ENCODE results near the gene UFSP1. TPM values are rescaled to one million over a fixed set of nuclear protein-coding genes. Genes with fewer than 3 reads are reported as not detected.

UFSP1 gene
- total RNA-seq, 1 donor from 2014 or later = 3.5 TPM

DNA sequence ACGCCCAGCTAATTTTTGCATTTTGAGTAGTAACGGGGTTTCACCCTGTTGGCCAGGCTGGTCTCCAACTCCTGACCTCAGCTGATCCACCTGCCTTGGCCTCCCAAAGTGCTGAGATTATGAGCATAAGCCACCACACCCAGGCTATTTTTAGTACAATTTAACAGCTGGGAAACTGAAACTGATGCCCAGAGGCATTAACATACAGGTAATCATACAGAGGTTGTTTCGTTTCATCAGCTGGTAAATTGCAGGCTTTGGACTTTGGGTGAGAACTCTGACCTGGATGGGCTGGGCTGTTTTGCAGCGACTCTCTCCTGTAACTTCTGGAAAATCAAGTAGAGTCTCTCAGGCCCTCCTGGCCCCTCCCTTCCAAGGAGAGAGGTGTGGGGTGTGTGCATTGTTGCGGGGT is 12.4 kb upstream of the UFSP1 start:
- no peaks in the 10 kb centered on the region for H3K36me3 Mint-ChIP-seq (ENCODE audit: insufficient read depth)
- no peak for DNase-seq (ENCODE audit: low spot score, unreplicated experiment)
- TF ChIP-seq, protein P1, sequence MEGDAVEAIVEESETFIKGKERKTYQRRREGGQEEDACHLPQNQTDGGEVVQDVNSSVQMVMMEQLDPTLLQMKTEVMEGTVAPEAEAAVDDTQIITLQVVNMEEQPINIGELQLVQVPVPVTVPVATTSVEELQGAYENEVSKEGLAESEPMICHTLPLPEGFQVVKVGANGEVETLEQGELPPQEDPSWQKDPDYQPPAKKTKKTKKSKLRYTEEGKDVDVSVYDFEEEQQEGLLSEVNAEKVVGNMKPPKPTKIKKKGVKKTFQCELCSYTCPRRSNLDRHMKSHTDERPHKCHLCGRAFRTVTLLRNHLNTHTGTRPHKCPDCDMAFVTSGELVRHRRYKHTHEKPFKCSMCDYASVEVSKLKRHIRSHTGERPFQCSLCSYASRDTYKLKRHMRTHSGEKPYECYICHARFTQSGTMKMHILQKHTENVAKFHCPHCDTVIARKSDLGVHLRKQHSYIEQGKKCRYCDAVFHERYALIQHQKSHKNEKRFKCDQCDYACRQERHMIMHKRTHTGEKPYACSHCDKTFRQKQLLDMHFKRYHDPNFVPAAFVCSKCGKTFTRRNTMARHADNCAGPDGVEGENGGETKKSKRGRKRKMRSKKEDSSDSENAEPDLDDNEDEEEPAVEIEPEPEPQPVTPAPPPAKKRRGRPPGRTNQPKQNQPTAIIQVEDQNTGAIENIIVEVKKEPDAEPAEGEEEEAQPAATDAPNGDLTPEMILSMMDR (IDR thresholded peaks at IDR 0.05; ENCODE audit: unreplicated experiment) = no peak
- H3K27me3 Mint-ChIP-seq = peaks cover 20% of the 10 kb centered on the region
- no peak overlapping the region for H3K4me3 Mint-ChIP-seq (ENCODE audit: low read depth)
- no peaks in the 10 kb centered on the region for H3K9me3 Mint-ChIP-seq (ENCODE audit: low read depth)
- peaks cover 2% of the 10 kb centered on the region for H3K4me1 Mint-ChIP-seq (ENCODE audit: low read depth)
- no peak overlapping the region for H3K27ac Mint-ChIP-seq

DNA sequence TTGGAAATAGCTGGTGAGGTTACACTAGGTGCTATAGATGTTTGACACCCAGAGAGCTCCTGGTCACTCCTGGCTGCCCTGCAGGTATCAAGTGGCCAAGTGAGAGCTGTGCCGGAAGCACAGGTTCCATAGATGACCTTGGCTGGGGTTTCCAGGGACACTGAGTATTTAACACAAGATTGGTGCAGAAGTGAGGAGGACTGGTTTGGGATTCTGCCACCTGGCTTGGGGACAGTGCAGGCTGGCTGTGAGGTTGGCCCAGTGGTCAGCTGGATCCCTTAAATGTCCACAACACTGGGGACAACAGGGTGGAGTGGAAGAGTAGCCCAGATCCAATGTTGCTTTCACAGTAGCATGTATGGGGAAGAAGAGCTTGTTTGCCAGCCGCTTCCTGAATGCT is 11.5 kb upstream of the UFSP1 start:
- Mint-ChIP-seq H3K4me3 (ENCODE audit: low read depth) (no peak overlapping the region), H3K36me3 (ENCODE audit: insufficient read depth) (no peaks in the 10 kb centered on the region), H3K27ac (no peak overlapping the region), H3K9me3 (ENCODE audit: low read depth) (no peaks in the 10 kb centered on the region), H3K4me1 (ENCODE audit: low read depth) (peaks cover 6% of the 10 kb centered on the region), H3K27me3 (peaks cover 26% of the 10 kb centered on the region)
- DNase-seq (ENCODE audit: low spot score, unreplicated experiment) = no peak
- TF ChIP-seq, protein P1 (IDR thresholded peaks at IDR 0.05; ENCODE audit: unreplicated experiment) = no peak

DNA sequence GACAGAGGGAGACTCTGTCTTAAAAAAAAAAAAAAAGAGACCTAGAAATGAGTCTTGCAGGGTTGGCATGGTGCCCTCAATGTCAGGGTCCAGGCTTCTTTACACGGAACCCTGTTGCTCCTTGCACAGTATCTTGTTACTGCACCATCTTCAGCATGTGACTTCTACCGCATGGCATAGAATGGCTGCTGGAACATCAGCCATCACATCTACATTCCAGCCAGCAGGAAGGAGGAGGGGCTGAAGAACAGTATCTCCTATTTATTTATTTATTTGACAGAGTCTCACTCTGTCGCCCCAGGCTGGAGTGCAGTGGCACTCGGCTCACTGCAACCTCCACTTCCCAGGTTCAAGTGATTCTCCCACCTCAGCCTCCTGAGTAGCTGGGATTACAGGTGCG is 9.9 kb upstream of the UFSP1 start:
- TF ChIP-seq, protein P1 (IDR thresholded peaks at IDR 0.05; ENCODE audit: unreplicated experiment) = no peak
- Mint-ChIP-seq H3K4me1 (ENCODE audit: low read depth) (peaks cover 8% of the 10 kb centered on the region), H3K4me3 (ENCODE audit: low read depth) (no peak overlapping the region), H3K36me3 (ENCODE audit: insufficient read depth) (no peaks in the 10 kb centered on the region), H3K9me3 (ENCODE audit: low read depth) (no peaks in the 10 kb centered on the region), H3K27me3 (peaks cover 28% of the 10 kb centered on the region), H3K27ac (no peak overlapping the region)
- DNase-seq (ENCODE audit: low spot score, unreplicated experiment) = no peak

DNA sequence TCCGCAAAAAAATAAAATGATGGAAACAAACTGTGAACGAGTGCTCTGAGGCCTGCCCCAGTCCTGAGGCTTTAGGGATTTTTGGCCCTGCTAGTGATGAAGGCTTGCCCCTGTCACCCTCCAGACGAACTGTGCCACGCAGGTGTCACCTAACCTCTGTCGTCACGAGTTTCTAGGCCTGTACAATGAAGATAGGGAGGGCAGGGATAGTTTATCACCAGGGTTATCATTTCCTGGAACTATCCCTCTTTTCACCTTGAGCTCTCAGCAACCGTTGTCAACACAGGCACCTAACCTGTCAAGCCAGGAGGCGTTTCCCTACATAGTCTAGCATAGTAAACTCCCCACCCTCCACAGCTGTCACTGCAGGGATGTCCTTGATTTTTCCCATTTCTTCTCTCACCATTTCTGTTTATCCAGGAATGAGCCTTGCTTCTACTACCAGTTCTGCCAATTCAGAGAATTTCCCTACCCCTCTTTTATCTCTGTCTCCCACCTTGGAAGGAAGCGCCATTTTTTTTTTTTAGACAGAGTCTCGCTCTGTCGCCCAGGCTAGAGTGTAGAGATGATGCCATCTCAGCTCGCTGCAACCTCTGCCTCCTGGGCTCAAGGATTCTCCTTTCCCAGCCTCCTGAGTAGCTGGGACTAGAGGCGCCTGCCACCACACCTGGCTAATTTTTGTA is 8.4 kb upstream of the UFSP1 start:
- no peak for DNase-seq (ENCODE audit: low spot score, unreplicated experiment)
- H3K36me3 Mint-ChIP-seq (ENCODE audit: insufficient read depth) = no peaks in the 10 kb centered on the region
- TF ChIP-seq, protein P1 (IDR thresholded peaks at IDR 0.05; ENCODE audit: unreplicated experiment) = no peak
- H3K4me3 Mint-ChIP-seq (ENCODE audit: low read depth) = peak overlapping the region; percentile 37
- peak overlapping the region; percentile 50 for H3K27ac Mint-ChIP-seq
- peaks cover 11% of the 10 kb centered on the region for H3K4me1 Mint-ChIP-seq (ENCODE audit: low read depth)
- H3K9me3 Mint-ChIP-seq (ENCODE audit: low read depth) = no peaks in the 10 kb centered on the region
- peaks cover 28% of the 10 kb centered on the region for H3K27me3 Mint-ChIP-seq

DNA sequence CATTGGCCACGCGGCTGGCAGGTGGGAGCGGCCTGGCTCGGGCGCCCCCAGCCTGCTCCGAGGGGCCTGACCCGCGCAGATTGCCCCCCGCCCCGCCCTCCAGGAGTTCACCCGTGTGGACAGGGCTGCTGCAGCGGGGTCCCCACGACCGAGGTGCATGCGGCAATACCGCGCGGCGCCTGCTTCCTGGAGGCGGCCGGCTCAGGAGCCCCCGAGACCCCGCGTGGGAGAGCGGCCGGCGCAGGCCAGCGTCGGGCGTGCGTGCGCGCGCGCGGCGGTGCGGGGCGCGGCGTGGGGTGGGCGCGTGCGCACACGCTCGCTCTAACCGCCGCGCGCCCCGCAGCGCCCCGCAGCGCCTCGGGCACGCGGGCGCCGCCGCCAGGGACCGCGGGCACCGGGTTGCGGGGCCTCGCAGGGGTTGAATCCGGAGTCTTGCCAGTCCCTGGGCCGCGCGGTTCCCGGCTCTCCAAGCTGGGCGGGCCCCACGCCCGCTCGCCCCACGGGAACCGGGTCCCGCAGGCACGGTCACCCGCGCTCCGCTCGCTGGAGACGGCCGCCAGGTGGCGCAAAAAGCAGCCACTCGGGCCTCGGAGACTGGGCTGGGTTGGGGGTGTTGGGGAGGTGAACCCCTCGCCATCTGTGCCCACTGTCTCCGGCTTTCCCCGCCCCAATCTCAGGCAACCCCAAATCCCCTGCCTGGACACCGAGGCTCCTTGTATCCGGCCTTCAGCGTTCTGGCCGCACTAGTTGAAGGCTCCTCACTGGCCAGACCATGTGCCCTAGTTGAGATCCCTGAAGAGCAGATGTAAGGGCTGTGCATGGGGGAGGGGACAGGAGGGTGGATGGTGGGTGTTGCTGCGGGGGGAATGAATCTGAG is 7.5 kb upstream of the UFSP1 start:
- Mint-ChIP-seq H3K36me3 (ENCODE audit: insufficient read depth) (no peaks in the 10 kb centered on the region), H3K4me3 (ENCODE audit: low read depth) (peak overlapping the region; percentile 61), H3K4me1 (ENCODE audit: low read depth) (peaks cover 13% of the 10 kb centered on the region), H3K27me3 (peaks cover 28% of the 10 kb centered on the region), H3K27ac (no peak overlapping the region), H3K9me3 (ENCODE audit: low read depth) (no peaks in the 10 kb centered on the region)
- DNase-seq (ENCODE audit: low spot score, unreplicated experiment) = peak; percentile 67
- TF ChIP-seq, protein P1 (IDR thresholded peaks at IDR 0.05; ENCODE audit: unreplicated experiment) = peak; percentile 88

Measured in progenitor cell of endocrine pancreas (in vitro differentiated cells).